Caki2 (cell line): ENCODE measurements around the gene ANKRD60. TPM values are rescaled to one million over a fixed set of nuclear protein-coding genes. Genes with fewer than 3 reads are reported as not detected.

Experiments used
- DNase-seq: peaks from one replicate; pipeline ENCODE4 v3.0.0-alpha.2; 2015; ENCODE audit warnings: low read depth
- in situ Hi-C: cut with HindIII; loops from 2 replicates; pipeline ENCODE4 v1.10.0; 2016; ENCODE audit warnings: low sequenced_read_pairs, low pct_unique_long_range_greater_than_20kb, mixed read lengths
- total RNA-seq: library from RNA; depleted of rRNA; stranded (reverse); fragments of >200 nt; shearing (Covaris generic); gene quantifications from 2 replicates; pipeline ENCODE4 v1.2.3, GENCODE V29; 2014; ENCODE audit warnings: low replicate concordance

Gene ANKRD60
- total RNA-seq, 1 experiment from 2014 or later = not detected

DNA sequence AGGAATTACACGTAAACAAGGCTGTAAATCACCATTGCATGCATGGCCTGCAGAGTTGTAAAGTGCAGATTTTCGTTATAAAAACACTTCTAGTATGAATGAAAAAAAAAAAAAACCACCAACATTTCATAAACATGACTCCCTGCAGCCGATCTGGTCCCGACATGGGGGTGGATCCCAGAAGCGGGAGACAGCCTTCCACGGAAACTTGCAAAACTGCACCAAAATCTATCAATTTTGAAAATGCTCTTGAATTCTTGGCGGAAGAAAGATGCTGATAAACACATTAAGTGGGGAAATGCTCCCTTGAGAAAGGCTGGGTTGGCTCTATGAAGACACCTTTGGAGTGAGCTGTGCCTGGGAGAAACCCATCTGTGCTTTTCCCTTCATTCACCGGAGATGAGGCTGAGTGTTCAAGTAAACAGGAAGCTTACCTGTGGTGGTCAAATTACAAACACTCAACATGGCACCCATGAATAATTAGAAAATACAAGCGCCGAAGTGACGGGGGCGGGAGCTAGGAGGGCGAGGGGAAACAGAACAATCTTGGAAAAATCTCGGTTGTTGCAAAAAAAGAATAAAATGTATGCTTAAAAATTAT is 845 bp upstream of the ANKRD60 start:
- in situ Hi-C loops = loop anchor here (25.0 kb wide), 1 partner anchor 608 kb away; no protein-coding TSS in a partner anchor
- DNase-seq = no peak

DNA sequence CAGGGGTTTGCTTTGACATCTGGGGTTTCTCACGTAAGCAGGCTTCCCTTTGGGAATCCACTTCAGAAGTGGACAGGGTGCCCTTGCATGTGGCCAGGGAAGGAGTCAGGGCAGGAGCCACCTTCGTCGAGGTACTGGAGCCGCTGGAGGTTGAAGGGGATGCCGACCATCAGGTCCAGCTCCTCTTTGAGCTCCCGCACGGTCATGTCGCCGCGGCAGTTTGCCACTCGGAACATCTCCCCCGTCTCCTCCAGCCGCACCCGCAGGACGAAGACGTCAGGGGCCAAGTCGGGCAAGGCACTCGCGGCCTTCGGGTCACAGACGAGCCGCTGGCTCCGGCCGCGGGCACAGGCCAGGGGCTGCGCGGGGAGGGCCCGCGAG is 360 bp downstream of the ANKRD60 start:
- no peak for DNase-seq
- in situ Hi-C loops = loop anchor here (25.0 kb wide), 1 partner anchor 609 kb away; no protein-coding TSS in a partner anchor

GRCh38 chr20:58227391-58228102 is 906 bp downstream of the ANKRD60 start:
- no peak for DNase-seq
- in situ Hi-C loops = loop anchor here (25.0 kb wide), 1 partner anchor 610 kb away; no protein-coding TSS in a partner anchor

DNA sequence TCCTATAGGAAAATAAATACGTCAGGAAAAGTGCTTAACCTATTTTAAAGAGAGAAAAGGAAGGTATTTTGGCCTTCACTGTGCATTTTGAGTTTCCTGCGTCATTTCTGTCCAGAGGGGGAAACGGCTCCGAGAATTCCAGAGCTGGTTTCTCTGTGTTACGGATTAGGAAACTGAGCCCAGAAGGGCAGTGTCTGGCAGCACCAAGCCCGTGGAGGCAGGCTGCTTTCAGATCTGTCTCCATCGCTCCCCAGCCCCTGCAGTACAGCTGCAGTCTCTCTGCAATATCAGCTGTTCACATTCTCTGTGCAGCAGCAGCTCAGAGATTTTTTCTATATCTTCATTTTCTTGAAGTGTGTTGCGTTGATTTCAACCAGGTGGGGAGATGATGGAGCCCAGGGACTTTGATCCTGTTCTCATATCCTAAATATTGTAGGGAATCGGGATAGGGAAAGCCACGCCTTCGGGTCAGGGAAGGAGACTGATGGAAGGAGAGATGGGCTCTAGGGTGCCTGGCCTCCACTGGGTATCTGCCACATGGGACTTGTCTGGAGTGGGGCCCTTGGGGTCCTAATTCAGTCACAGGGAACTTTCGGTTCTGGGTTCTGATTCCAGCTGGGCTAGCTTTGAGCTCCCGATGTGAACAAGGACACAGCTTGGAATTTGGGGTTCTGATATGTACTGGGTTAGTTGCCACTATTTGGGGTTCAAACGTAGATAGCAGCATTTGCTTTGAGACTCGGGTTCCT is 2.8 kb downstream of the ANKRD60 start:
- in situ Hi-C loops = loop anchor here (25.0 kb wide), 1 partner anchor 612 kb away; no protein-coding TSS in a partner anchor
- no peak for DNase-seq

GRCh38 chr20:58224974-58225373 is 3.5 kb downstream of the ANKRD60 start:
- in situ Hi-C loops = loop anchor here (25.0 kb wide), 1 partner anchor 612 kb away; no protein-coding TSS in a partner anchor
- DNase-seq = no peak

DNA sequence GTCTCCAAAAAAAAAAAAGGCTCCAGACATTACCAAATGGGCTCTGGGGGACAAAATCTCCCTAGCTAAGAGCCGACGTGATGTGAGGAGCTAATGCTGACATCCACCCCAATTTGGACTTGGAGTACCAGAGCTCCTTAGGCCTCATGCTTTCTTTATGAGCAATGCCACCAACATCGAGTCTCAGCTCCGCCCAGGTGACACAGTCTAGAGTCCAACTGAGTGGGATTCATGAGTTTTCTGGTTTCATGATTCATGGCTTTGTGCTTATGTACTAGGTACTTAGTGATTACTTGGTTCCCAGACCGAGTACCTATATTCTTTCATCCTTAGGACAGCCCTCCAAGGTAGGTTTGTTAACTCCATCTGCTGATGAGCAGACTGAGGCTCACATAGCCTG is 4.4 kb downstream of the ANKRD60 start:
- in situ Hi-C loops = no loop called here
- no peak for DNase-seq

- in situ Hi-C loops = no loop called here
- DNase-seq = no peak
Observed at GRCh38 chr20:58223358-58223941, 5.0 kb downstream of the ANKRD60 start.

- in situ Hi-C loops = no loop called here
- no peak for DNase-seq
Observed at GRCh38 chr20:58222446-58222845, 6.0 kb downstream of the ANKRD60 start.

GRCh38 chr20:58219342-58219700 is 9.1 kb downstream of the ANKRD60 start:
- no peak for DNase-seq

GRCh38 chr20:58218665-58219341 is 9.7 kb downstream of the ANKRD60 start:
- DNase-seq = no peak
- in situ Hi-C loops = no loop called here

More at GRCh38 chr20:58219342-58219700, 9.1 kb downstream of the ANKRD60 start:
- in situ Hi-C loops = no loop called here

DNA sequence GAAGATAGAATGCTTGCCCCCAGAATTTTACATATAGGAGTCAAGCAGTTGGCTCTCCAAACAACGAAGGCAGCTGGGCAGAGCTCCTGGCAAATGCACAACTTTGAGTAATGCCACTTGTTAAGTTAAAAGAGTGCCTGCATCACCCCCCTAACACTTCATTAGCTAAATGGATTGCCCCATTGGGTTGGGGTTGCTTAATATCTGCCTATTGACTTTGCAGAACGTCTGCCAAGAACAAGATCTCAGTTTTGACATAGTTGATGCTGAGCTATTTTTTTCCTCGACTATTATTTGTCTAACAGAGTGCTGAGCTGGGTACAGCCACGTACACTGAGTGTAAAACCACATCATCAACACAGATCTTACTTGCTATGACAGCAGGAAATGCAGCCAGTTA is 12.1 kb downstream of the ANKRD60 start:
- no peak for DNase-seq
- in situ Hi-C loops = no loop called here

DNA sequence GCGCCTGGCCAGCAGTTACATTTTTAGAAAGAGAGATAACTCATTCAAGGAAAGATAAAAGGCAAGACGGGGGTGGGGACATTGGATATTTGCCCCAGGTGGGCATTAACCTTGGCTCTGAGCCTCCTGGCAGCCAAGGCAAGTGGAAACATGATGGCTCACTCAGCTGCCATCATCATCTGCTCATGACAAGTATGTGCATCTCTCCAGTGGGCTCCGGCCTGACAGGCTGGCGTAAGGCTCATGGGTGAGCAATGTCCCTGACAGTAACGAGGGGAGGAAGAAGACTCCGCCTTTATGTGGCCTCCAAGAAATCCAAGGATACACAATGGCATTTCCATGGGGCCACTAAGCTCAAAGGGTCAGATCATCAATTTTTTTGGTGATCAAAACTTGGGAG is 13.3 kb downstream of the ANKRD60 start:
- in situ Hi-C loops = no loop called here
- no peak for DNase-seq

GRCh38 chr20:58214310-58214709 is 14.1 kb downstream of the ANKRD60 start:
- no peak for DNase-seq
- in situ Hi-C loops = no loop called here

- in situ Hi-C loops = no loop called here
- no peak for DNase-seq
Observed at GRCh38 chr20:58213716-58214115, 14.7 kb downstream of the ANKRD60 start.

DNA sequence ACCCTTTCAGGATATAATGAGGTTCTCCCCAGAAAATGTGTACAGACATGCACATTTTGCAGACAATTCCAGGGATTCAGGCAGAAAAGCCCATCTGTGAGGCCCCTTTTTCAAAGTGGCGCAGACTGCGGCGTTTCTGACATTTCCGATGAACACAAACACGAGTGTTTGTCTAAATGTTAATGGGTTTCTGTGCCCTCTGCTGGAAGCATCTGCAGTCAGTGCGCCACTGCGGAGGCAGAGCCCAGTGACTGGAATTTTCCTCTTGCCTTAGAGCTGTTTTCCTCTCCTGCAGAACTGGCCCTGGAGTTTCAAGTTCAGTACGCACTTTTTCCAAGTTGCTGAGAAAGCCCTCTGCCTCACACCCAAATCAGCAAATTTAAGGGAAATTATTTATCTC is 15.3 kb downstream of the ANKRD60 start:
- DNase-seq = no peak
- in situ Hi-C loops = no loop called here

- DNase-seq = no peak
- in situ Hi-C loops = no loop called here
Observed at GRCh38 chr20:58212636-58213035, 15.8 kb downstream of the ANKRD60 start.

GRCh38 chr20:58210398-58210747 is 18.1 kb downstream of the ANKRD60 start:
- no peak for DNase-seq
- in situ Hi-C loops = no loop called here

- peak; percentile 59 for DNase-seq
- in situ Hi-C loops = no loop called here
Observed at GRCh38 chr20:58209652-58210397, 18.6 kb downstream of the ANKRD60 start.
